HepG2 (cell line): ENCODE results near the gene COMMD9. TPM values are rescaled to one million over a fixed set of nuclear protein-coding genes. Genes with fewer than 3 reads are reported as not detected.

Source experiments
- ATAC-seq: fragments of 200-7000 bp; cut with Tn5 transposase; 3 replicates; pipeline ENCODE4 v1.9.1; 2020; ENCODE audit warnings: mild to moderate bottlenecking, moderate library complexity
- BruUV-seq: library from RNA; stranded (reverse); fragments of 400-500 nt; replicated peaks from 2 replicates; lab custom pipeline; 2021; lab: Mats Ljungman, UMichigan
- CTCF ChIA-PET: fragments of 300-600 bp; formaldehyde crosslinking; extraction: SDS; loops from one replicate; lab custom pipeline; 2021; ENCODE audit warnings: low total read pairs, inconsistent platforms, low intra/inter-chr PET ratio; lab: Yijun Ruan, JAX
- POLR2A ChIA-PET: fragments of 350-600 bp; sonication (Branson Sonifier 250); formaldehyde crosslinking; loops from one replicate; lab custom pipeline; 2020; ENCODE audit warnings: antibody characterized with exemption, inconsistent platforms; lab: Yijun Ruan, JAX
- DNase-seq: peaks from one replicate; pipeline ENCODE4 v3.0.0-alpha.2; 2015; ENCODE audit warnings: low spot score
- FAIRE-seq: peaks from 3 replicates; lab custom pipeline; 2011; peaks lifted over from hg19 to GRCh38; lab: Jason Lieb, UNC
- H2AFZ ChIP-seq: one replicate; pipeline ENCODE4 v1.6.1; 2011; ENCODE audit warnings: low read length, inconsistent platforms
- H3K27ac ChIP-seq: fragments of 300-600 bp; 3 replicates; pipeline ENCODE4 v1.8.0; 2011; ENCODE audit warnings: mixed run types, mild to moderate bottlenecking, mixed read lengths, low read length, inconsistent platforms; ENCODE audit not compliant: insufficient read depth; ENCODE audit errors: extremely low read length
- H3K27me3 ChIP-seq, 2 experiments: fragments of 200-600 bp in 1 of 2; 2 replicates in 1 of 2; 3 replicates in 1 of 2; pipeline versions ENCODE4 v1.6.0 to v1.8.0; 2011; ENCODE audit warnings: low read length in 2 of 2, mild to moderate bottlenecking in 2 of 2, moderate library complexity in 2 of 2, inconsistent platforms in 1 of 2; ENCODE audit not compliant: insufficient read depth in 2 of 2, control insufficient read depth in 1 of 2
- H3K36me3 ChIP-seq, 2 experiments: fragments of 200-600 bp in 1 of 2; replicated peaks in 1 of 2; 2 replicates in 1 of 2; 3 replicates in 1 of 2; pipeline versions ENCODE4 v1.5.1 to v1.8.0; 2011; ENCODE audit warnings: low read length in 2 of 2, inconsistent platforms in 1 of 2; ENCODE audit not compliant: insufficient read depth in 2 of 2, control insufficient read depth in 1 of 2
- H3K4me1 ChIP-seq: 2 replicates; pipeline ENCODE4 v1.5.1; 2012; ENCODE audit warnings: low read length, inconsistent platforms; ENCODE audit not compliant: insufficient read depth
- H3K4me2 ChIP-seq: 2 replicates; pipeline ENCODE4 v1.6.0; 2011; ENCODE audit warnings: low read depth, low read length, inconsistent platforms
- H3K4me3 ChIP-seq, 3 experiments: fragments of 200-600 bp in 1 of 3; sonication (generic), shearing (Covaris generic) in 1 of 3; replicated peaks in 1 of 3; 2 replicates each; pipeline ENCODE4 v1.5.1; 2011 to 2016; ENCODE audit warnings: low read length in 3 of 3, inconsistent platforms in 2 of 3, low read depth in 2 of 3, mild to moderate bottlenecking in 2 of 3, control low read depth in 1 of 3, mixed read lengths in 1 of 3; ENCODE audit not compliant: insufficient read depth in 1 of 3
- H3K79me2 ChIP-seq: one replicate; pipeline ENCODE4 v1.6.1; 2011; ENCODE audit warnings: low read length, inconsistent platforms; ENCODE audit not compliant: insufficient read depth
- H3K9ac ChIP-seq: 2 replicates; pipeline ENCODE4 v1.6.0; 2011; ENCODE audit warnings: mild to moderate bottlenecking, low read depth, low read length, inconsistent platforms; ENCODE audit not compliant: insufficient read depth
- H3K9me3 ChIP-seq: 2 replicates; pipeline ENCODE4 v1.5.1; 2012; ENCODE audit warnings: mild to moderate bottlenecking, low read length
- H4K20me1 ChIP-seq: 2 replicates; pipeline ENCODE4 v1.6.0; 2011; ENCODE audit warnings: inconsistent platforms, mild to moderate bottlenecking, low read length, moderate library complexity; ENCODE audit not compliant: insufficient read depth
- CEBPG ChIP-seq: IDR thresholded peaks from 2 replicates; pipeline ENCODE4 v1.6.1; 2016
- CHD2 ChIP-seq: IDR thresholded peaks from 2 replicates; pipeline ENCODE4 v1.6.1; 2011; ENCODE audit warnings: low read depth, low read length, improper control_type of control experiment
- GABPB1 ChIP-seq: IDR thresholded peaks from 2 replicates; pipeline ENCODE4 v1.6.1; 2016; ENCODE audit warnings: mild to moderate bottlenecking, missing genetic modification reagents, moderate library complexity, missing compliant biosample characterization
- PITX1 ChIP-seq: sonication (generic); formaldehyde crosslinking; IDR thresholded peaks from 2 replicates; pipeline ENCODE4 v1.5.1; 2020; ENCODE audit warnings: mild to moderate bottlenecking, missing genetic modification reagents
- POGK ChIP-seq: sonication (generic); formaldehyde crosslinking; conservative IDR thresholded peaks from 2 replicates; pipeline ENCODE4 v1.8.0; 2022; ENCODE audit warnings: mild to moderate bottlenecking, moderate library complexity, missing genetic modification reagents
- SP5 ChIP-seq: IDR thresholded peaks from 2 replicates; pipeline ENCODE4 v1.6.1; 2016; ENCODE audit warnings: low read depth, borderline replicate concordance
- ZNF230 ChIP-seq: sonication (generic); formaldehyde crosslinking; IDR thresholded peaks from 2 replicates; pipeline ENCODE4 v1.4.0; 2020; ENCODE audit warnings: mild to moderate bottlenecking, missing genetic modification reagents
- ZNF597 ChIP-seq: sonication (generic); formaldehyde crosslinking; IDR thresholded peaks from 2 replicates; pipeline ENCODE4 v1.5.0; 2020; ENCODE audit warnings: missing genetic modification reagents
- WGBS: methylation state at CpG from one replicate; pipeline ENCODE4 v1.1.6; 2017; ENCODE audit warnings: low lambda C conversion rate; 5-methylcytosine and 5-hydroxymethylcytosine counted together
- in situ Hi-C: cut with HindIII; loops from 2 replicates; pipeline ENCODE4 v1.10.0; 2017; ENCODE audit warnings: low pct_unique_long_range_greater_than_20kb; ENCODE audit not compliant: extremely low pct_ligation_motif_present
- intact Hi-C: fragments of 100-400 bp; cut with micrococcal nuclease; formaldehyde crosslinking; loops from one replicate; pipeline ENCODE4 v1.10.0; 2022; ENCODE audit not compliant: unreplicated experiment
- polyA plus RNA-seq, 8 experiments: library from polyadenylated mRNA; depleted of rRNA in 3 of 8; stranded (reverse) in 7 of 8; unstranded in 1 of 8; fragments of >200 nt; fragmentation: Illumina TruSeq in 4 of 8; extraction: Trizol in 4 of 8; gene quantifications; 2 replicates each; pipeline versions ENCODE4 v1.2.1 to v1.2.3, GENCODE V29; 2011 to 2016; ENCODE audit warnings: low read depth in 4 of 8, missing spikeins in 1 of 8, mixed read lengths in 1 of 8; ENCODE audit not compliant: insufficient read depth in 1 of 8
- total RNA-seq, 5 experiments: library from RNA; depleted of rRNA; stranded (reverse); fragments of >200 nt; fragmentation: Illumina TruSeq; extraction: Trizol; gene quantifications; 2 replicates each; pipeline ENCODE4 v1.2.3, GENCODE V29; 2016; ENCODE audit warnings: low read depth in 1 of 5
- TF ChIP-seq, protein P1 (sequence below): sonication (generic); formaldehyde crosslinking; IDR thresholded peaks from 2 replicates; pipeline ENCODE4 v1.5.0; 2020; ENCODE audit warnings: mild to moderate bottlenecking, low read depth, missing genetic modification reagents, borderline replicate concordance
- TF ChIP-seq, protein P2 (sequence below): sonication (generic); formaldehyde crosslinking; IDR thresholded peaks from 2 replicates; pipeline ENCODE4 v1.4.0; 2020; ENCODE audit warnings: mild to moderate bottlenecking, missing genetic modification reagents
- TF ChIP-seq, protein P3 (sequence below): sonication (generic); formaldehyde crosslinking; IDR thresholded peaks from 2 replicates; pipeline ENCODE4 v1.4.0; 2020; ENCODE audit warnings: missing genetic modification reagents, borderline replicate concordance
- TF ChIP-seq, protein P4 (sequence below): sonication (generic); formaldehyde crosslinking; IDR thresholded peaks from 2 replicates; pipeline ENCODE4 v1.4.0; 2020; ENCODE audit warnings: missing genetic modification reagents, borderline replicate concordance

Gene COMMD9
- total and polyA plus RNA-seq, 2 of the 13 experiments (the other 11 are each of a cell fraction or from before 2014, with no cell fraction given): 47.3 to 76.7 TPM

- no peak overlapping the region for H3K4me3 ChIP-seq
- ChIA-PET POLR2A (no interaction called here), CTCF (no interaction called here)
- TF ChIP-seq, protein P1, sequence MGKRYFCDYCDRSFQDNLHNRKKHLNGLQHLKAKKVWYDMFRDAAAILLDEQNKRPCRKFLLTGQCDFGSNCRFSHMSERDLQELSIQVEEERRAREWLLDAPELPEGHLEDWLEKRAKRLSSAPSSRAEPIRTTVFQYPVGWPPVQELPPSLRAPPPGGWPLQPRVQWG (CRISPR knock-in tag): no peak
- TF ChIP-seq ZNF230 (CRISPR knock-in tag) (no peak), POGK (no peak), CHD2 (no peak), ZNF597 (CRISPR knock-in tag) (no peak), CEBPG (CRISPR knock-in tag) (no peak), SP5 (no peak), PITX1 (CRISPR knock-in tag) (no peak), GABPB1 (no peak)
- TF ChIP-seq, protein P2, sequence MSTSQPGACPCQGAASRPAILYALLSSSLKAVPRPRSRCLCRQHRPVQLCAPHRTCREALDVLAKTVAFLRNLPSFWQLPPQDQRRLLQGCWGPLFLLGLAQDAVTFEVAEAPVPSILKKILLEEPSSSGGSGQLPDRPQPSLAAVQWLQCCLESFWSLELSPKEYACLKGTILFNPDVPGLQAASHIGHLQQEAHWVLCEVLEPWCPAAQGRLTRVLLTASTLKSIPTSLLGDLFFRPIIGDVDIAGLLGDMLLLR (CRISPR knock-in tag): no peak
- TF ChIP-seq, protein P3, sequence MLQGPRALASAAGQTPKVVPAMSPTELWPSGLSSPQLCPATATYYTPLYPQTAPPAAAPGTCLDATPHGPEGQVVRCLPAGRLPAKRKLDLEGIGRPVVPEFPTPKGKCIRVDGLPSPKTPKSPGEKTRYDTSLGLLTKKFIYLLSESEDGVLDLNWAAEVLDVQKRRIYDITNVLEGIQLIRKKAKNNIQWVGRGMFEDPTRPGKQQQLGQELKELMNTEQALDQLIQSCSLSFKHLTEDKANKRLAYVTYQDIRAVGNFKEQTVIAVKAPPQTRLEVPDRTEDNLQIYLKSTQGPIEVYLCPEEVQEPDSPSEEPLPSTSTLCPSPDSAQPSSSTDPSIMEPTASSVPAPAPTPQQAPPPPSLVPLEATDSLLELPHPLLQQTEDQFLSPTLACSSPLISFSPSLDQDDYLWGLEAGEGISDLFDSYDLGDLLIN: no peak
- TF ChIP-seq, protein P4, sequence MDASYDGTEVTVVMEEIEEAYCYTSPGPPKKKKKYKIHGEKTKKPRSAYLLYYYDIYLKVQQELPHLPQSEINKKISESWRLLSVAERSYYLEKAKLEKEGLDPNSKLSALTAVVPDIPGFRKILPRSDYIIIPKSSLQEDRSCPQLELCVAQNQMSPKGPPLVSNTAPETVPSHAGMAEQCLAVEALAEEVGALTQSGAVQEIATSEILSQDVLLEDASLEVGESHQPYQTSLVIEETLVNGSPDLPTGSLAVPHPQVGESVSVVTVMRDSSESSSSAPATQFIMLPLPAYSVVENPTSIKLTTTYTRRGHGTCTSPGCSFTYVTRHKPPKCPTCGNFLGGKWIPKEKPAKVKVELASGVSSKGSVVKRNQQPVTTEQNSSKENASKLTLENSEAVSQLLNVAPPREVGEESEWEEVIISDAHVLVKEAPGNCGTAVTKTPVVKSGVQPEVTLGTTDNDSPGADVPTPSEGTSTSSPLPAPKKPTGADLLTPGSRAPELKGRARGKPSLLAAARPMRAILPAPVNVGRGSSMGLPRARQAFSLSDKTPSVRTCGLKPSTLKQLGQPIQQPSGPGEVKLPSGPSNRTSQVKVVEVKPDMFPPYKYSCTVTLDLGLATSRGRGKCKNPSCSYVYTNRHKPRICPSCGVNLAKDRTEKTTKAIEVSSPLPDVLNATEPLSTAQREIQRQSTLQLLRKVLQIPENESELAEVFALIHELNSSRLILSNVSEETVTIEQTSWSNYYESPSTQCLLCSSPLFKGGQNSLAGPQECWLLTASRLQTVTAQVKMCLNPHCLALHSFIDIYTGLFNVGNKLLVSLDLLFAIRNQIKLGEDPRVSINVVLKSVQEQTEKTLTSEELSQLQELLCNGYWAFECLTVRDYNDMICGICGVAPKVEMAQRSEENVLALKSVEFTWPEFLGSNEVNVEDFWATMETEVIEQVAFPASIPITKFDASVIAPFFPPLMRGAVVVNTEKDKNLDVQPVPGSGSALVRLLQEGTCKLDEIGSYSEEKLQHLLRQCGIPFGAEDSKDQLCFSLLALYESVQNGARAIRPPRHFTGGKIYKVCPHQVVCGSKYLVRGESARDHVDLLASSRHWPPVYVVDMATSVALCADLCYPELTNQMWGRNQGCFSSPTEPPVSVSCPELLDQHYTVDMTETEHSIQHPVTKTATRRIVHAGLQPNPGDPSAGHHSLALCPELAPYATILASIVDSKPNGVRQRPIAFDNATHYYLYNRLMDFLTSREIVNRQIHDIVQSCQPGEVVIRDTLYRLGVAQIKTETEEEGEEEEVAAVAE (CRISPR knock-in tag): no peak
- no peak overlapping the region for H3K27ac ChIP-seq
- H3K79me2 ChIP-seq: no peaks in the 10 kb centered on the region
- peaks cover 3 to 28% of the 10 kb centered on the region in 2 experiments; a peak in 4 of 5 replicates for H3K27me3 ChIP-seq
- no peaks in the 10 kb centered on the region for H3K4me1 ChIP-seq
- no peaks in the 10 kb centered on the region for H4K20me1 ChIP-seq
- whole genome bisulfite sequencing: 35% methylated on average over 4 of the region's 4 CpGs
- no peaks in the 10 kb centered on the region for H3K9me3 ChIP-seq
- no peak overlapping the region for H3K9ac ChIP-seq
- H3K36me3 ChIP-seq: no peaks in the 10 kb centered on the region
- ATAC-seq (no peak), DNase-seq (no peak), FAIRE-seq (no peak)
- intact Hi-C loops (no loop called here), in situ Hi-C loops (loop anchor here (10.0 to 25.0 kb wide), 2 partner anchors 216 to 774 kb away; no protein-coding TSS in a partner anchor)
- H3K4me2 ChIP-seq: no peak overlapping the region
- no TSS peak for BruUV-seq
- no peak overlapping the region for H2AFZ ChIP-seq
These were observed 28.1 kb downstream of the COMMD9 start for GRCh38 chr11:36261094-36261493.
